ENCODE measurements around the gene ABCC1. TPM values are rescaled to one million over a fixed set of nuclear protein-coding genes. Genes with fewer than 3 reads are reported as not detected.

Gene ABCC1
- total and polyA plus RNA-seq, 2 of the 8 experiments (the other 6 are each of a cell fraction or from before 2014, with no cell fraction given) = 42.6 to 66.8 TPM

DNA sequence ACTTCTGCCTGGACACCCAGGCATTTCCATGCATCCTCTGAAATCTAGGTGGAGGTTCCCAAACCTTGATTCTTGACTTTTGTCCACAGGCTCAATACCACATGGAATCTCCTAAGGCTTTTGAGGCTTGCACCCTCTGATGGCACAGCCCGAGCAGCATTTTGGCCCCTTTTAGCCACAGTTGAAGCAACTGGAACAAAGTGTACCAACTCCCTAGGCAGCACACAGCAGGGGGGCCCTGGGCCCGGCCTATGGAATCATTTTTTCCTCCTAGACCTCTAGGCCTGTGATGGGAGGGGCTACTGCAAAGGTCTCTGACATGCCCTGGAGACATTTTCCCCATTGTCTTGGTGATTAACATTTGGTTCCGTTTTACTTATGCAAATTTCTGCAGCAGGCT, 32.0 kb downstream of the ABCC1 start:
- Histone ChIP-seq H4K8ac (ENCODE audit: extremely low read depth, insufficient read depth, low read length) (no peak overlapping the region), H3K27me3 (replicated peaks in 1 of 4; ENCODE audit: control insufficient read depth in 3 of 4, extremely low read depth in 1 of 4, insufficient read depth in 3 of 4, low read length in 3 of 4) (no peaks in the 10 kb centered on the region), H4K20me1 (replicated peaks in 1 of 2; ENCODE audit: control insufficient read depth in 1 of 2, insufficient read depth in 2 of 2, low read length in 2 of 2) (peaks cover 3 to 14% of the 10 kb centered on the region in 2 experiments), H4K91ac (replicated peaks; ENCODE audit: insufficient read length, low read length) (no peak overlapping the region), H2AFZ (ENCODE audit: low read length) (no peak overlapping the region), H3K4me2 (ENCODE audit: insufficient read depth in 1 of 2, low read depth in 2 of 2, low read length in 2 of 2) (no peak overlapping the region), H3K23me2 (ENCODE audit: low read depth, low read length) (no peaks in the 10 kb centered on the region), H2BK20ac (ENCODE audit: low read length) (no peak overlapping the region), H2BK15ac (ENCODE audit: low read length) (no peak overlapping the region), H2BK5ac (ENCODE audit: low read depth, low read length) (no peak overlapping the region), H3K36me3 (ENCODE audit: control insufficient read depth in 2 of 4, insufficient read depth in 4 of 4, low read length in 3 of 4) (peaks cover 3 to 36% (median 9%) of the 10 kb centered on the region in 4 experiments; a peak in 6 of 8 replicates), H3K23ac (ENCODE audit: insufficient read length) (no peak overlapping the region), H3K56ac (replicated peaks; ENCODE audit: insufficient read length, low read depth, low read length) (no peak overlapping the region), H3K4ac (replicated peaks; ENCODE audit: insufficient read length, low read depth, low read length) (no peak overlapping the region), H4K5ac (ENCODE audit: insufficient read length, low read depth, low read length) (no peak overlapping the region), H3K9me3 (ENCODE audit: insufficient read depth in 2 of 2, low read depth in 1 of 2, low read length in 1 of 2) (peaks cover 28 to 38% of the 10 kb centered on the region in 2 experiments), H3K9ac (replicated peaks in 1 of 4; ENCODE audit: extremely low read depth in 1 of 4, low read depth in 3 of 4, low read length in 3 of 4) (no peak overlapping the region), H2BK12ac (ENCODE audit: low read depth, low read length) (no peak overlapping the region), H2AK5ac (ENCODE audit: low read depth, low read length) (no peak overlapping the region), H2BK120ac (replicated peaks; ENCODE audit: low read depth, low read length) (no peak overlapping the region), H3K4me3 (ENCODE audit: extremely low read depth in 1 of 4, insufficient read depth in 2 of 4, low read depth in 3 of 4, low read length in 4 of 4) (no peak overlapping the region), H3K18ac (ENCODE audit: extremely low read depth, low read length) (no peak overlapping the region), H3K79me1 (ENCODE audit: low read depth, low read length) (peaks cover 14% of the 10 kb centered on the region), H3K14ac (ENCODE audit: insufficient read length) (no peak overlapping the region), H3K27ac (ENCODE audit: low read depth, low read length) (no peak overlapping the region), H3K79me2 (ENCODE audit: control insufficient read depth in 1 of 2, insufficient read depth in 2 of 2, low read length in 2 of 2) (peaks cover 13 to 91% of the 10 kb centered on the region in 2 experiments), H3K4me1 (replicated peaks in 1 of 4; ENCODE audit: control insufficient read depth in 3 of 4, insufficient read depth in 4 of 4, low read length in 3 of 4) (peaks cover 0 to under 1% (median under 1%) of the 10 kb centered on the region in 4 experiments; a peak in 4 of 7 replicates)
- TF ChIP-seq, protein P1, sequence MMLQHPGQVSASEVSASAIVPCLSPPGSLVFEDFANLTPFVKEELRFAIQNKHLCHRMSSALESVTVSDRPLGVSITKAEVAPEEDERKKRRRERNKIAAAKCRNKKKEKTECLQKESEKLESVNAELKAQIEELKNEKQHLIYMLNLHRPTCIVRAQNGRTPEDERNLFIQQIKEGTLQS (IDR thresholded peaks at IDR 0.05; ENCODE audit: insufficient read depth, low read depth, low read length) = no peak
- TF ChIP-seq RAD21 (IDR thresholded peaks at IDR 0.05 in 1 of 2, conservative IDR thresholded peaks at IDR 0.05 in 1 of 2; ENCODE audit: low read depth in 2 of 2, low read length in 2 of 2) (no peak), ZNF274 (IDR thresholded peaks at IDR 0.05; ENCODE audit: borderline replicate concordance, extremely low read depth, low read length) (no peak)
- ChIA-PET CTCF (ENCODE audit: partially characterized antibody) (no interaction called here), POLR2A (ENCODE audit: partially characterized antibody) (interaction anchor here (1.1 kb wide), 1 partner anchor 11 kb away, joined by 5 read pairs; no protein-coding TSS in a partner anchor)
- no peak for DNase-seq (ENCODE audit: low read depth in 1 of 2, low spot score in 2 of 2)
- 63% methylated on average over 3 of the region's 3 CpGs; no CpG with 5 or more reads in 1 of the 2 experiments for WGBS, 2 experiments (ENCODE audit: extremely low coverage in 1 of 2, insufficient coverage in 1 of 2, insufficient read length in 1 of 2, insufficient replicate concordance in 2 of 2, low coverage in 1 of 2, low lambda C conversion rate in 2 of 2, missing lambda C conversion rate in 1 of 2)
- FAIRE-seq = no peak
